GM23248 (cell line): Measurements from ENCODE around the gene KCND3. TPM values are rescaled to one million over a fixed set of nuclear protein-coding genes. Genes with fewer than 3 reads are reported as not detected.

Experiments used
- DNase-seq: peaks from one replicate; pipeline ENCODE4 v3.0.0-alpha.2; 2015
- H2AFZ ChIP-seq: fragments of 200-600 bp; sonication (generic); 2 replicates; pipeline ENCODE4 v1.6.1; 2016; ENCODE audit warnings: antibody characterized with exemption
- H3F3A ChIP-seq: fragments of 200-600 bp; sonication (generic); 2 replicates; pipeline ENCODE4 v1.6.1; 2016; ENCODE audit warnings: mild to moderate bottlenecking, antibody characterized with exemption, mixed run types; ENCODE audit not compliant: insufficient read depth
- H3K27ac ChIP-seq: fragments of 200-600 bp; sonication (generic); 2 replicates; pipeline ENCODE4 v1.5.1; 2016; ENCODE audit warnings: mild to moderate bottlenecking
- H3K27me3 ChIP-seq: fragments of 200-600 bp; sonication (generic); replicated peaks from 2 replicates; pipeline ENCODE4 v1.6.1; 2016; ENCODE audit warnings: mild to moderate bottlenecking; ENCODE audit not compliant: insufficient read depth
- H3K36me3 ChIP-seq: fragments of 200-600 bp; sonication (generic); 2 replicates; pipeline ENCODE4 v1.6.1; 2016; ENCODE audit warnings: low read depth, mild to moderate bottlenecking
- H3K4me1 ChIP-seq: fragments of 200-600 bp; sonication (generic); 2 replicates; pipeline ENCODE4 v1.6.1; 2016; ENCODE audit warnings: mild to moderate bottlenecking; ENCODE audit not compliant: insufficient read depth
- H3K4me2 ChIP-seq: fragments of 200-600 bp; sonication (generic); one replicate; pipeline ENCODE4 v1.6.1; 2016; ENCODE audit warnings: mild to moderate bottlenecking; ENCODE audit not compliant: unreplicated experiment
- H3K4me3 ChIP-seq: fragments of 200-600 bp; sonication (generic); 2 replicates; pipeline ENCODE4 v1.5.1; 2016; ENCODE audit warnings: mild to moderate bottlenecking
- H3K79me2 ChIP-seq: fragments of 200-600 bp; sonication (generic); 2 replicates; pipeline ENCODE4 v1.6.1; 2016; ENCODE audit warnings: mild to moderate bottlenecking; ENCODE audit not compliant: insufficient read depth
- H3K9ac ChIP-seq: fragments of 200-600 bp; sonication (generic); 2 replicates; pipeline ENCODE4 v1.6.1; 2016; ENCODE audit warnings: mild to moderate bottlenecking
- H3K9me2 ChIP-seq: fragments of 200-600 bp; sonication (generic); 2 replicates; pipeline ENCODE4 v1.6.1; 2016; ENCODE audit warnings: mixed run types, mild to moderate bottlenecking, moderate library complexity; ENCODE audit not compliant: insufficient read depth
- H3K9me3 ChIP-seq: fragments of 200-600 bp; sonication (generic); one replicate; pipeline ENCODE4 v1.6.1; 2017; ENCODE audit warnings: low read depth
- H4K20me1 ChIP-seq: fragments of 200-600 bp; sonication (generic); 2 replicates; pipeline ENCODE4 v1.6.0; 2016; ENCODE audit not compliant: insufficient read depth
- EZH2 ChIP-seq: fragments of 200-600 bp; sonication (generic); IDR thresholded peaks from 2 replicates; pipeline ENCODE4 v1.6.1; 2018; ENCODE audit warnings: antibody characterized with exemption, mild to moderate bottlenecking; ENCODE audit not compliant: insufficient read depth, poor library complexity, severe bottlenecking
- EZH2phosphoT487 ChIP-seq: fragments of 200-600 bp; sonication (generic); IDR thresholded peaks from 2 replicates; pipeline ENCODE4 v1.6.1; 2018; ENCODE audit warnings: antibody characterized with exemption, moderate library complexity, mild to moderate bottlenecking, low read depth; ENCODE audit not compliant: insufficient read depth
- WGBS, 2 experiments: methylation state at CpG; one replicate each; pipeline ENCODE4 v1.1.6; 2015 to 2017; ENCODE audit warnings: low lambda C conversion rate in 2 of 2, low coverage in 1 of 2; ENCODE audit errors: missing lambda C conversion rate in 2 of 2; 5-methylcytosine and 5-hydroxymethylcytosine counted together
- in situ Hi-C: fragments of 300-500 bp; cut with MboI; formaldehyde crosslinking; loops from 2 replicates; pipeline ENCODE4 v1.15.0; 2020
- polyA plus RNA-seq: library from polyadenylated mRNA; unstranded; fragments of >200 nt; fragmentation: Nextera tagmentation; extraction: Ambion mirVana; gene quantifications from 2 replicates; pipeline ENCODE4 v1.2.1, GENCODE V29; 2016
- total RNA-seq: library from RNA; depleted of rRNA; stranded (reverse); fragments of >200 nt; shearing (Covaris generic); gene quantifications from 2 replicates; pipeline ENCODE4 v1.2.3, GENCODE V29; 2014

KCND3 gene
- total and polyA plus RNA-seq, 2 experiments from 2014 or later: 0.08 to 0.22 TPM

DNA sequence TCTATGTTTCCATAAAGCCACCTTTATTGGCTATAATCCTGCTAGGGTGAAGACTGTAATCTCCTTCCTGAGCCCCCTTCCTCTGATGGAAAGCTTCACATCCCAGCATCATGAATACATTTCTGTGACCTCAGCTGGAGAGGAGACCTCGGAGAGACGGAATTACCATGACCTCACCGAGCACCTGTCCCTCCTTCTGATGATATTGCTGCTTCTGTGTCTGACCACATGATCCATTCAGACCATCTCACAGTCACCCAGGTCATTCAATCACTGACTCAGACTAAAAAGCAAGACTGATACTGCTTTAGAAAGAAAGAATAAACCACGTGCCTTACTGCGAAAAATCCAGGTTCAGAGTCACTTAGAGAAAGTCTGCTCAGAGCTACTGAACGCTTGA is 8.8 kb downstream of the KCND3 start:
- H3K9ac ChIP-seq: no peak overlapping the region
- no peak overlapping the region for H3K4me2 ChIP-seq
- WGBS, 2 experiments: 49 to 59% methylated on average over 6 of the region's 6 CpGs
- TF ChIP-seq EZH2: no peak
- no peak for TF ChIP-seq EZH2phosphoT487
- no peak overlapping the region for H3K27ac ChIP-seq
- no peak overlapping the region for H3K4me3 ChIP-seq
- no peaks in the 10 kb centered on the region for H3K4me1 ChIP-seq
- no peaks in the 10 kb centered on the region for H3K9me2 ChIP-seq
- no peak overlapping the region for H2AFZ ChIP-seq
- H3K79me2 ChIP-seq: no peaks in the 10 kb centered on the region
- no peaks in the 10 kb centered on the region for H3K36me3 ChIP-seq
- H3K9me3 ChIP-seq: no peaks in the 10 kb centered on the region
- in situ Hi-C loops: no loop called here
- H3K27me3 ChIP-seq: no peaks in the 10 kb centered on the region
- DNase-seq: no peak
- no peaks in the 10 kb centered on the region for H4K20me1 ChIP-seq
- no peaks in the 10 kb centered on the region for H3F3A ChIP-seq

- no peaks in the 10 kb centered on the region for H4K20me1 ChIP-seq
- no peaks in the 10 kb centered on the region for H3F3A ChIP-seq
- H2AFZ ChIP-seq: no peak overlapping the region
- no peak overlapping the region for H3K4me2 ChIP-seq
- no peaks in the 10 kb centered on the region for H3K9me3 ChIP-seq
- no peak overlapping the region for H3K27ac ChIP-seq
- no peaks in the 10 kb centered on the region for H3K9me2 ChIP-seq
- H3K27me3 ChIP-seq: no peaks in the 10 kb centered on the region
- no peak for DNase-seq
- no peaks in the 10 kb centered on the region for H3K36me3 ChIP-seq
- TF ChIP-seq EZH2phosphoT487 (no peak), EZH2 (no peak)
- in situ Hi-C loops: no loop called here
- H3K9ac ChIP-seq: no peak overlapping the region
- no peak overlapping the region for H3K4me3 ChIP-seq
- no peaks in the 10 kb centered on the region for H3K79me2 ChIP-seq
- WGBS, 2 experiments: 0% methylated on average over 1 of the region's 1 CpG
- H3K4me1 ChIP-seq: no peaks in the 10 kb centered on the region
These were observed 10.8 kb downstream of the KCND3 start for GRCh38 chr1:111978695-111979094.

DNA sequence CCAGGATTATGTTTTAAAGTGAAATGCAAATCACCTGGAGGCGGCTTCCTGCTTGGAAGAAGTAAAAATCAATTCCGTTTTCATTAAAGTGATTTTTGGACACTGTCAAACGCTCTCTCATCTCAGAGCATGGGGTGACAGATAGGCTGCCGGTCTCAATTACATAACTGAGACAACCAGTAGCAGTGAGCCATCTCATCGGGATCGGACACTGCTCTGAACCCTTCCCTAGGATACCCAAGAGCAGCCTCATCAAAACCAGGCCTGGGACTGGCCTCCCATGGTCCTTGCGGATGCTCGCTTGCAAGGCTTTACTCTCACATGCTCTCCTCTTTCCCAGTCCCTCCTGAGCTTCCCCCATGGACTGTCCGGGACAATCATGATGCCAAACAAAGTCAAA is 12.1 kb downstream of the KCND3 start:
- Histone ChIP-seq H3F3A (no peaks in the 10 kb centered on the region), H3K79me2 (no peaks in the 10 kb centered on the region), H3K27ac (no peak overlapping the region), H3K4me3 (no peak overlapping the region), H2AFZ (no peak overlapping the region), H3K27me3 (no peaks in the 10 kb centered on the region), H3K36me3 (no peaks in the 10 kb centered on the region), H4K20me1 (no peaks in the 10 kb centered on the region), H3K9me2 (no peaks in the 10 kb centered on the region), H3K9ac (no peak overlapping the region), H3K4me2 (no peak overlapping the region), H3K4me1 (no peaks in the 10 kb centered on the region), H3K9me3 (no peaks in the 10 kb centered on the region)
- in situ Hi-C loops: no loop called here
- no peak for DNase-seq
- TF ChIP-seq EZH2phosphoT487 (no peak), EZH2 (no peak)
- 48 to 53% methylated on average over 9 of the region's 9 CpGs for WGBS, 2 experiments

DNA sequence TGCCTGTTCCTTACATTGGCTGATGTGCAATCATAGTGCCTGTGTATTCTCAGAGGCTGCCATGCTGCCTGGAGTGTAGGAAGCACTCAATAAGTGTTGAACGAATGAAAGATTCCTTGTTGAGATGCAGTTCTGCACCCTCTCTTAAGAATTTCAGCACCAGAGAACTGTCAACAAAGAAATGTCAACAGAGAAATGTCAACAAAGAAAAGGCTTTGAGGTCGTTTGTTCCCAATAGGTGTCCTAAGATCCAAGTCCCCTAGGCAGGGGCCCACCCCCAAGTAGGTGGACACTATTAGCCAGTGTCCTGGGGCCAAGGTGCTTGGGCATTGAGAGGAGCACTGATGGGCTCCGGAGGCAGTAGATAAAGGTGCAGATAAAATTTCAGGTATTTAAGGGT is 12.6 kb downstream of the KCND3 start:
- DNase-seq: no peak
- no peaks in the 10 kb centered on the region for H3K4me1 ChIP-seq
- in situ Hi-C loops: no loop called here
- no peak overlapping the region for H3K27ac ChIP-seq
- no peaks in the 10 kb centered on the region for H3K9me2 ChIP-seq
- no peak overlapping the region for H3K4me3 ChIP-seq
- no peak overlapping the region for H3K4me2 ChIP-seq
- no peak overlapping the region for H3K9ac ChIP-seq
- no peaks in the 10 kb centered on the region for H3F3A ChIP-seq
- no peaks in the 10 kb centered on the region for H3K79me2 ChIP-seq
- H2AFZ ChIP-seq: no peak overlapping the region
- H4K20me1 ChIP-seq: no peaks in the 10 kb centered on the region
- no peaks in the 10 kb centered on the region for H3K27me3 ChIP-seq
- WGBS, 2 experiments: 36 to 45% methylated on average over 3 of the region's 3 CpGs
- TF ChIP-seq EZH2 (no peak), EZH2phosphoT487 (no peak)
- H3K9me3 ChIP-seq: no peaks in the 10 kb centered on the region
- no peaks in the 10 kb centered on the region for H3K36me3 ChIP-seq

DNA sequence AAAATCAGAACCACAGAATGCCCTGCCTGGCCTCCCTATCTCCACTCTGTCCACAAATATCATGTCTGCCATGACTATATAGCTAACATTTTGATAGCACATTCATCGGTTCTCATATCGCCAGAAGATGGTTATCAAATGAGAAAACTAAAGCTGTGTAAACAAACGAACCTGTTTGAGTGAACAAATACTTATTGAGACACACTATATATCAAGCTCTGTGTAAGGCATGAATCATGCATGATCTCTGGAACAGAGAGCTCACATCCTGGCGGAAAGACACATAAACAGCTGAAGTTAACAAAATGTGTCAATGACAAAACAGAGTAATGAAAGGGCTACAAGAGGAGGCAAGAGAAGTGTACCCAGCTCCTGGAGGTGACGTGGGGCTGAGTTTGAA is 13.1 kb downstream of the KCND3 start:
- no peak for DNase-seq
- H3K27me3 ChIP-seq: no peaks in the 10 kb centered on the region
- TF ChIP-seq EZH2: no peak
- no peak for TF ChIP-seq EZH2phosphoT487
- H3K4me3 ChIP-seq: no peak overlapping the region
- H2AFZ ChIP-seq: no peak overlapping the region
- no peak overlapping the region for H3K27ac ChIP-seq
- no peaks in the 10 kb centered on the region for H3K9me3 ChIP-seq
- H3F3A ChIP-seq: no peaks in the 10 kb centered on the region
- H3K9ac ChIP-seq: no peak overlapping the region
- H3K4me1 ChIP-seq: no peaks in the 10 kb centered on the region
- no peaks in the 10 kb centered on the region for H4K20me1 ChIP-seq
- H3K9me2 ChIP-seq: no peaks in the 10 kb centered on the region
- no peak overlapping the region for H3K4me2 ChIP-seq
- H3K79me2 ChIP-seq: no peaks in the 10 kb centered on the region
- in situ Hi-C loops: no loop called here
- no peaks in the 10 kb centered on the region for H3K36me3 ChIP-seq
- WGBS, 2 experiments: 40 to 43% methylated on average over 5 of the region's 5 CpGs
